H9 (cell line): ENCODE results near the gene PKIB. TPM values are rescaled to one million over a fixed set of nuclear protein-coding genes. Genes with fewer than 3 reads are reported as not detected.

Experiments
- DNase-seq: peaks from one replicate; pipeline ENCODE4 v3.0.0-alpha.2; 2017
- H2AFZ ChIP-seq: one replicate; pipeline ENCODE4 v1.6.1; 2013; ENCODE audit warnings: mild to moderate bottlenecking, low read length, control low read depth, moderate library complexity
- H2AK5ac ChIP-seq: 2 replicates; pipeline ENCODE4 v1.6.1; 2013; ENCODE audit warnings: low read length, control low read depth, mixed read lengths; ENCODE audit not compliant: insufficient read length
- H2BK120ac ChIP-seq: one replicate; pipeline ENCODE4 v1.6.1; 2013; ENCODE audit warnings: low read depth, mild to moderate bottlenecking, low read length, control low read depth, inconsistent platforms; ENCODE audit not compliant: poor library complexity, severe bottlenecking
- H2BK12ac ChIP-seq: 2 replicates; pipeline ENCODE4 v1.6.1; 2013; ENCODE audit warnings: low read length, control low read depth, mixed read lengths, low read depth; ENCODE audit not compliant: insufficient read length
- H2BK15ac ChIP-seq: 2 replicates; pipeline ENCODE4 v1.6.1; 2013; ENCODE audit warnings: low read depth, low read length, control low read depth
- H2BK20ac ChIP-seq: one replicate; pipeline ENCODE4 v1.6.1; 2013; ENCODE audit warnings: low read depth, mild to moderate bottlenecking, low read length, control low read depth, inconsistent platforms; ENCODE audit not compliant: poor library complexity, severe bottlenecking
- H2BK5ac ChIP-seq: 2 replicates; pipeline ENCODE4 v1.6.1; 2013; ENCODE audit warnings: low read length, control low read depth, mixed read lengths; ENCODE audit not compliant: insufficient read length
- H3K14ac ChIP-seq: 2 replicates; pipeline ENCODE4 v1.6.1; 2013; ENCODE audit warnings: low read length, control low read depth; ENCODE audit not compliant: insufficient read depth
- H3K18ac ChIP-seq: 2 replicates; pipeline ENCODE4 v1.6.1; 2013; ENCODE audit warnings: low read depth, mild to moderate bottlenecking, mixed read lengths, low read length, control low read depth; ENCODE audit not compliant: insufficient read length
- H3K23ac ChIP-seq: 2 replicates; pipeline ENCODE4 v1.6.1; 2013; ENCODE audit warnings: low read length, control low read depth, mixed read lengths, low read depth; ENCODE audit not compliant: insufficient read length
- H3K23me2 ChIP-seq: 2 replicates; pipeline ENCODE4 v1.6.1; 2013; ENCODE audit warnings: low read depth, mild to moderate bottlenecking, mixed read lengths, low read length, control low read depth; ENCODE audit not compliant: insufficient read length, poor library complexity, severe bottlenecking
- H3K27ac ChIP-seq: 2 replicates; pipeline ENCODE4 v1.5.1; 2013; ENCODE audit warnings: low read length, control low read depth, mixed read lengths, low read depth; ENCODE audit not compliant: insufficient read length
- H3K27me3 ChIP-seq: 2 replicates; pipeline ENCODE4 v1.6.1; 2013; ENCODE audit warnings: low read length, control low read depth, inconsistent platforms; ENCODE audit not compliant: insufficient read depth
- H3K4ac ChIP-seq: 2 replicates; pipeline ENCODE4 v1.6.1; 2013; ENCODE audit warnings: low read depth, mild to moderate bottlenecking, control low read depth, inconsistent platforms, low read length, moderate library complexity
- H3K4me1 ChIP-seq: 2 replicates; pipeline ENCODE4 v1.6.1; 2013; ENCODE audit warnings: low read length, control low read depth, inconsistent platforms; ENCODE audit not compliant: insufficient read depth
- H3K4me2 ChIP-seq: 2 replicates; pipeline ENCODE4 v1.6.1; 2013; ENCODE audit warnings: low read length, control low read depth, mixed read lengths; ENCODE audit not compliant: insufficient read length, insufficient read depth
- H3K56ac ChIP-seq: 2 replicates; pipeline ENCODE4 v1.6.1; 2013; ENCODE audit warnings: low read depth, mild to moderate bottlenecking, mixed read lengths, low read length, control low read depth; ENCODE audit not compliant: insufficient read length
- H3K79me1 ChIP-seq: 2 replicates; pipeline ENCODE4 v1.6.1; 2013; ENCODE audit warnings: low read depth, mild to moderate bottlenecking, moderate library complexity, low read length, control low read depth, inconsistent platforms; ENCODE audit not compliant: insufficient read depth, poor library complexity, severe bottlenecking
- H3K79me2 ChIP-seq: 2 replicates; pipeline ENCODE4 v1.6.1; 2013; ENCODE audit warnings: low read length, control low read depth, inconsistent platforms; ENCODE audit not compliant: insufficient read depth
- H3K9ac ChIP-seq: 2 replicates; pipeline ENCODE4 v1.6.1; 2013; ENCODE audit warnings: low read length, control low read depth, mixed read lengths; ENCODE audit not compliant: insufficient read length; ENCODE audit errors: extremely low read depth
- H3K9me3 ChIP-seq: one replicate; pipeline ENCODE4 v1.6.1; 2013; ENCODE audit warnings: low read depth, low read length, inconsistent platforms; ENCODE audit not compliant: control insufficient read depth
- H3T11ph ChIP-seq: one replicate; pipeline ENCODE4 v1.6.1; 2013; ENCODE audit warnings: mild to moderate bottlenecking, low read length, control low read depth, inconsistent platforms
- H4K20me1 ChIP-seq: one replicate; pipeline ENCODE4 v1.6.1; 2013; ENCODE audit not compliant: control insufficient read depth, insufficient read length, insufficient read depth
- H4K5ac ChIP-seq: 2 replicates; pipeline ENCODE4 v1.6.1; 2013; ENCODE audit warnings: low read depth, mild to moderate bottlenecking, mixed read lengths, low read length, control low read depth; ENCODE audit not compliant: insufficient read length
- H4K8ac ChIP-seq: replicated peaks from 2 replicates; pipeline ENCODE4 v1.6.1; 2013; ENCODE audit warnings: low read length, control low read depth, mixed read lengths, low read depth; ENCODE audit not compliant: insufficient read length
- H4K91ac ChIP-seq: 2 replicates; pipeline ENCODE4 v1.6.1; 2013; ENCODE audit warnings: low read depth, mild to moderate bottlenecking, moderate library complexity, mixed read lengths, low read length, control low read depth; ENCODE audit not compliant: insufficient read length
- H3K27ac Mint-ChIP-seq, 3 experiments: 2 replicates in 2 of 3; 3 replicates in 1 of 3; pipeline ENCODE4 v1.8.0; 2020 to 2021; ENCODE audit warnings: mixed read lengths in 3 of 3, mild to moderate bottlenecking in 1 of 3, moderate library complexity in 1 of 3
- H3K27me3 Mint-ChIP-seq: 2 replicates; pipeline ENCODE4 v1.8.0; 2021; ENCODE audit warnings: low read depth, mild to moderate bottlenecking, moderate library complexity, mixed read lengths
- H3K36me3 Mint-ChIP-seq, 3 experiments: 2 replicates in 2 of 3; 3 replicates in 1 of 3; pipeline ENCODE4 v1.8.0; 2020 to 2021; ENCODE audit warnings: low read depth in 3 of 3, mixed read lengths in 3 of 3; ENCODE audit not compliant: insufficient read depth in 1 of 3
- H3K4me1 Mint-ChIP-seq, 2 experiments: 2 replicates each; pipeline ENCODE4 v1.8.0; 2020; ENCODE audit warnings: mixed read lengths in 2 of 2
- H3K4me3 Mint-ChIP-seq, 2 experiments: 2 replicates in 1 of 2; 3 replicates in 1 of 2; pipeline ENCODE4 v1.8.0; 2020 to 2021; ENCODE audit warnings: mild to moderate bottlenecking in 2 of 2, mixed read lengths in 2 of 2, moderate library complexity in 1 of 2
- H3K9me3 Mint-ChIP-seq, 2 experiments: 2 replicates in 1 of 2; 3 replicates in 1 of 2; pipeline ENCODE4 v1.8.0; 2020; ENCODE audit warnings: mild to moderate bottlenecking in 2 of 2, mixed read lengths in 2 of 2, moderate library complexity in 1 of 2
- CTCF ChIP-seq: fragments of 200-600 bp; sonication (generic); conservative IDR thresholded peaks from 3 replicates; pipeline ENCODE4 v1.8.0; 2021; ENCODE audit warnings: antibody characterized with exemption, mild to moderate bottlenecking
- WGBS: extraction: QIAGEN DNeasy Blood & Tissue Kit; methylation state at CpG from one replicate; pipeline ENCODE4 v1.1.7; 2013; ENCODE audit warnings: missing lambda C conversion rate, low lambda C conversion rate, mixed read lengths; ENCODE audit not compliant: insufficient read length; ENCODE audit errors: extremely low coverage; 5-methylcytosine and 5-hydroxymethylcytosine counted together
- total RNA-seq: library from RNA; stranded (reverse); gene quantifications from 2 replicates; pipeline ENCODE4 v1.2.1, GENCODE V29; 2021

Gene PKIB
- total RNA-seq, 1 experiment from 2014 or later: 46.5 TPM

- Histone ChIP-seq H2BK15ac (no peak overlapping the region), H3K23me2 (no peaks in the 10 kb centered on the region), H2BK20ac (no peak overlapping the region), H2BK12ac (no peak overlapping the region), H3K18ac (no peak overlapping the region), H2BK120ac (no peak overlapping the region), H3K56ac (no peak overlapping the region), H3K4ac (no peak overlapping the region), H2BK5ac (no peak overlapping the region), H3K4me1 (no peaks in the 10 kb centered on the region), H3K9ac (no peak overlapping the region), H4K8ac (no peak overlapping the region), H4K91ac (no peak overlapping the region), H3K9me3 (no peaks in the 10 kb centered on the region), H3K4me2 (no peak overlapping the region), H3K14ac (no peak overlapping the region), H3K27ac (no peak overlapping the region), H3K79me2 (no peaks in the 10 kb centered on the region), H4K5ac (no peak overlapping the region), H2AFZ (no peak overlapping the region), H3K79me1 (no peaks in the 10 kb centered on the region), H2AK5ac (no peak overlapping the region), H3K23ac (no peak overlapping the region), H3K27me3 (no peaks in the 10 kb centered on the region), H4K20me1 (no peaks in the 10 kb centered on the region), H3T11ph (no peak overlapping the region)
- TF ChIP-seq CTCF: no peak
- Mint-ChIP-seq H3K4me1 (peaks cover 17 to 18% of the 10 kb centered on the region in 2 experiments), H3K9me3 (no peaks in the 10 kb centered on the region), H3K4me3 (no peak overlapping the region), H3K27me3 (no peaks in the 10 kb centered on the region), H3K27ac (0 out of 7 replicates have a peak overlapping the region, but pooled peaks of 1 of the 3 experiments have one; percentile 34), H3K36me3 (peaks cover 0 to 6% (median 0%) of the 10 kb centered on the region in 3 experiments; a peak in 2 of 7 replicates)
- WGBS: no CpG with 5 or more reads among the region's 2 CpGs
- DNase-seq: no peak
Measured at GRCh38 chr6:122717350-122717749, 107.1 kb downstream of the PKIB start.
